ENCODE measurements around the gene BPTF. TPM values are rescaled to one million over a fixed set of nuclear protein-coding genes. Genes with fewer than 3 reads are reported as not detected.

BPTF gene
- total and polyA plus RNA-seq, 2 of the 8 experiments (the other 6 are each of a cell fraction or from before 2014, with no cell fraction given) = 107 to 228 TPM

- no peaks in the 10 kb centered on the region for H3K4me1 ChIP-seq (replicated peaks in 1 of 4; ENCODE audit: control insufficient read depth in 3 of 4, insufficient read depth in 4 of 4, low read length in 3 of 4)
- POLR2A ChIA-PET (ENCODE audit: partially characterized antibody) = no interaction called here
- CTCF ChIA-PET (ENCODE audit: partially characterized antibody) = no interaction called here
- FAIRE-seq (no peak), DNase-seq (ENCODE audit: low read depth in 1 of 2, low spot score in 2 of 2) (no peak)
- H3K23me2 ChIP-seq (ENCODE audit: low read depth, low read length) = no peaks in the 10 kb centered on the region
- no peak overlapping the region for H3K4me2 ChIP-seq (ENCODE audit: insufficient read depth in 1 of 2, low read depth in 2 of 2, low read length in 2 of 2)
- H4K20me1 ChIP-seq (replicated peaks in 1 of 2; ENCODE audit: control insufficient read depth in 1 of 2, insufficient read depth in 2 of 2, low read length in 2 of 2) = peaks cover 9 to 16% of the 10 kb centered on the region in 2 experiments
- H4K91ac ChIP-seq (replicated peaks; ENCODE audit: insufficient read length, low read length) = no peak overlapping the region
- H3K56ac ChIP-seq (replicated peaks; ENCODE audit: insufficient read length, low read depth, low read length) = no peak overlapping the region
- peaks cover 0 to 25% (median 13%) of the 10 kb centered on the region in 4 experiments; a peak in 6 of 8 replicates for H3K36me3 ChIP-seq (ENCODE audit: control insufficient read depth in 2 of 4, insufficient read depth in 4 of 4, low read length in 3 of 4)
- no peak overlapping the region for H2BK5ac ChIP-seq (ENCODE audit: low read depth, low read length)
- H2AK5ac ChIP-seq (ENCODE audit: low read depth, low read length) = no peak overlapping the region
- H2BK20ac ChIP-seq (ENCODE audit: low read length) = no peak overlapping the region
- no peak overlapping the region for H4K5ac ChIP-seq (ENCODE audit: insufficient read length, low read depth, low read length)
- H3K27me3 ChIP-seq (replicated peaks in 1 of 4; ENCODE audit: control insufficient read depth in 3 of 4, extremely low read depth in 1 of 4, insufficient read depth in 3 of 4, low read length in 3 of 4) = no peaks in the 10 kb centered on the region
- H4K8ac ChIP-seq (ENCODE audit: extremely low read depth, insufficient read depth, low read length) = no peak overlapping the region
- no peak overlapping the region for H2BK120ac ChIP-seq (replicated peaks; ENCODE audit: low read depth, low read length)
- H3K9ac ChIP-seq (replicated peaks in 1 of 4; ENCODE audit: extremely low read depth in 1 of 4, low read depth in 3 of 4, low read length in 3 of 4) = no peak overlapping the region
- H3K79me1 ChIP-seq (ENCODE audit: low read depth, low read length) = peaks cover 4% of the 10 kb centered on the region; the same call in 1 of the 2 replicates
- WGBS, 2 experiments (ENCODE audit: extremely low coverage in 1 of 2, insufficient coverage in 1 of 2, insufficient read length in 1 of 2, insufficient replicate concordance in 2 of 2, low coverage in 1 of 2, low lambda C conversion rate in 2 of 2, missing lambda C conversion rate in 1 of 2) = 86 to 93% methylated on average over 1 to 8 of the region's 8 CpGs
- H3K9me3 ChIP-seq (ENCODE audit: insufficient read depth in 2 of 2, low read depth in 1 of 2, low read length in 1 of 2) = 0 out of 4 replicates have a peak, but pooled peaks cover 0 to 3% of the 10 kb centered on the region in 2 experiments
- H3K18ac ChIP-seq (ENCODE audit: extremely low read depth, low read length) = no peak overlapping the region
- no peak overlapping the region for H3K23ac ChIP-seq (ENCODE audit: insufficient read length)
- H2BK15ac ChIP-seq (ENCODE audit: low read length) = no peak overlapping the region
- H2BK12ac ChIP-seq (ENCODE audit: low read depth, low read length) = no peak overlapping the region
- peaks cover 49 to 99% of the 10 kb centered on the region in 2 experiments for H3K79me2 ChIP-seq (ENCODE audit: control insufficient read depth in 1 of 2, insufficient read depth in 2 of 2, low read length in 2 of 2)
- H2AFZ ChIP-seq (ENCODE audit: low read length) = no peak overlapping the region
- no peak overlapping the region for H3K4me3 ChIP-seq (ENCODE audit: extremely low read depth in 1 of 4, insufficient read depth in 2 of 4, low read depth in 3 of 4, low read length in 4 of 4)
- H3K14ac ChIP-seq (ENCODE audit: insufficient read length) = no peak overlapping the region
- H3K27ac ChIP-seq (ENCODE audit: low read depth, low read length) = no peak overlapping the region
- no peak overlapping the region for H3K4ac ChIP-seq (replicated peaks; ENCODE audit: insufficient read length, low read depth, low read length)
- TF ChIP-seq SP4 (IDR thresholded peaks at IDR 0.05; ENCODE audit: low read length) (no peak), BCL11A (IDR thresholded peaks at IDR 0.05; ENCODE audit: low read depth in 2 of 2, low read length in 2 of 2) (no peak), KDM4A (IDR thresholded peaks at IDR 0.05; ENCODE audit: low read depth, low read length, severe bottlenecking) (no peak), TCF12 (IDR thresholded peaks at IDR 0.05; ENCODE audit: low read depth, low read length) (no peak), MAX (IDR thresholded peaks at IDR 0.05) (no peak), YY1 (IDR thresholded peaks at IDR 0.05; ENCODE audit: low read depth, low read length) (no peak), PHF8 (conservative IDR thresholded peaks at IDR 0.05; ENCODE audit: low read depth, low read length) (no peak), CEBPB (IDR thresholded peaks at IDR 0.05; ENCODE audit: low read depth, low read length) (no peak), TAF1 (IDR thresholded peaks at IDR 0.05; ENCODE audit: low read depth, low read length) (no peak), GTF2F1 (IDR thresholded peaks at IDR 0.05; ENCODE audit: borderline replicate concordance, low read depth, low read length) (no peak), SP2 (IDR thresholded peaks at IDR 0.05; ENCODE audit: low read length) (no peak), E2F6 (IDR thresholded peaks at IDR 0.05) (no peak), KDM5A (IDR thresholded peaks at IDR 0.05; ENCODE audit: low read length) (no peak)
Observed at GRCh38 chr17:67853703-67854102, 28.4 kb downstream of the BPTF start.
